Tibial artery (tissue), 4 donors: ENCODE measurements around the gene BPIFB3.

Experiments used
- DNase-seq, 2 donors: peaks; one replicate each; pipeline ENCODE4 v3.0.0-alpha.2; 2019
- H3K27ac ChIP-seq, 2 donors: fragments of 200-600 bp; sonication (generic) in 1 of 2; 1 replicate in 1 of 2; 2 replicates in 1 of 2; pipeline ENCODE4 v1.5.1; 2018 to 2019; ENCODE audit warnings: mild to moderate bottlenecking in 1 of 2
- H3K27me3 ChIP-seq, 2 donors: fragments of 200-600 bp; sonication (generic) in 1 of 2; one replicate each; pipeline versions ENCODE4 v1.5.1 to v1.6.0; 2016 to 2019
- H3K36me3 ChIP-seq, 3 donors: fragments of 200-600 bp; sonication (generic) in 2 of 3; one replicate each; pipeline ENCODE4 v1.5.1; 2016 to 2019; ENCODE audit warnings: mild to moderate bottlenecking in 2 of 3
- H3K4me1 ChIP-seq, 4 donors: fragments of 200-600 bp; sonication (generic) in 2 of 4; 1 replicate in 3 of 4; 2 replicates in 1 of 4; pipeline ENCODE4 v1.5.1; 2016 to 2019
- H3K4me3 ChIP-seq, 2 donors: fragments of 200-600 bp; sonication (generic) in 1 of 2; 1 replicate in 1 of 2; 2 replicates in 1 of 2; pipeline ENCODE4 v1.5.1; 2018 to 2019; ENCODE audit warnings: mild to moderate bottlenecking in 2 of 2
- H3K9me3 ChIP-seq, 3 donors: fragments of 200-600 bp; sonication (generic) in 1 of 3; one replicate each; pipeline ENCODE4 v1.5.1; 2016 to 2019
- CTCF ChIP-seq, 2 experiments: fragments of 200-600 bp in 1 of 2; fragments of 450-650 bp in 1 of 2; IDR thresholded peaks; one replicate each; pipeline ENCODE4 v1.5.1; 2017 to 2019; ENCODE audit warnings: antibody characterized with exemption in 2 of 2, mild to moderate bottlenecking in 1 of 2, moderate library complexity in 1 of 2
- intact Hi-C: fragments of 100-400 bp; cut with DNase I; formaldehyde crosslinking; loops from one replicate; pipeline ENCODE4 v1.15.0; 2023; ENCODE audit warnings: low total_unique reads

The BPIFB3 gene

DNA sequence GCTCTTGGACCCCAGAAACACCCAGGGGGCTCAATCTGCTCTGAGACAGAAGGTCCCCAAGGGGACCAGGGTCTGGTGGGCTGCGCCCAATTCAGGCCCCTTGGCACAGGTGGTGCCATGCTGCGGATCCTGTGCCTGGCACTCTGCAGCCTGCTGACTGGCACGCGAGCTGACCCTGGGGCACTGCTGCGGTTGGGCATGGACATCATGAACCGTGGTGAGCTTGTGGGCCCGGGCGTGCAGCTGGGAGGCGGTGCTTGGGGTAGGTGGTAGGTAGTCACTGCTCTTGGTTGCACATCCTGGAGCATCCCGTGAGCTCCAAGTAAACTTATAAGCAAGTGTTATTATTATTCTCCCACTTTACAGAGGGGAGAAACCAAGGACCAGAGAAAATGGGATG lies 22.2 kb upstream of the BPIFB3 start, which contains the start of gene BPIFB6:
TSS of gene BPIFB6 (plus strand) at position 118 of the 400 bp plus-strand sequence. CDS start at position 118, 0 bp downstream.
- Histone ChIP-seq H3K9me3 (no peaks in the 10 kb centered on the region), H3K4me1 (no peaks in the 10 kb centered on the region), H3K27me3 (peaks cover 0 to 17% of the 10 kb centered on the region in 2 donors), H3K4me3 (no peak within 1 kb of the TSS), H3K27ac (no peak within 1 kb of the TSS), H3K36me3 (no peaks in the 10 kb centered on the region)
- TF ChIP-seq CTCF (IDR thresholded peaks at IDR 0.05): no peak
- intact Hi-C loops: no loop called here
- DNase-seq: no peak

DNA sequence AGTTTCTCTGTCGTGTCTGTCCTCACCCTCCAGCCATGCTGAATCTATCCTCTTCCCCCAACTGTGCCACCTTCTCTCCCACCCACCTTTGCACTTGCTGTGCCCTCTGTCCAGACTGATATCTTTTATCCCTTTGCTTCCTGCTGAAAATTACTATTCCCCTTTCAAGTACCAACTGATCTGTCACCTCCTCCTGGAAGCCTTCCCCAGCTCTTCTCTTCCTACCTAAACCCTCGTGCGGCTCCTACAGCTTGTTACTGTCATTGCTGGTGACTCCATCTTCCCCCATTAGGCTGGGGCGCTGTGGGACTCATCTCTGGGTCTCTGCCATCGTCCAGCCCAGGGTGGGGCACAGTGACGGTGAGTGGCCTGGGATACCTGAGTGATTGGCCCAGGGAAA lies 21.1 kb upstream of the BPIFB3 start:
- no peak for DNase-seq
- no peak for TF ChIP-seq CTCF (IDR thresholded peaks at IDR 0.05)
- Histone ChIP-seq H3K36me3 (no peaks in the 10 kb centered on the region), H3K4me3 (no peak overlapping the region), H3K9me3 (no peaks in the 10 kb centered on the region), H3K27me3 (peaks cover 0 to 16% of the 10 kb centered on the region in 2 donors), H3K4me1 (no peaks in the 10 kb centered on the region), H3K27ac (no peak overlapping the region)
- intact Hi-C loops: no loop called here

DNA sequence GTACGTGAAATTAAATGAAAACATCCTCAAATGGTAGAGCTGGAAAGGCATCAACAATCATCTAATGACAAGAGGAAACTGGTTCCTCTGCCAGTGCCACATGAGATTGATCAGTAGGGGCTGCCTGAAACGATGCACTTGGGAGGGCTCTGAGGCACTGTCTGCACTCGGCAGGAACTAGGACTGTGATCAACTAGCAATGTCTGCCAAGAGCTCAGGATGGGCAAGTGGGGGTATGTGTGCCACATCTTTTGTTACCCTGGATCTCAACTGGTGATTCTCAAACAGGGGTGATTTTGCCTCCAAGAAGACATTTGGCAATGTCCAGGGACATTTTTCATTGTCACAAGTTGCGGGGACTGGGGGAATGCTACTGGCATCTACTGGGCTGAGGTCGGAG lies 20.3 kb upstream of the BPIFB3 start:
- H3K36me3 ChIP-seq: no peaks in the 10 kb centered on the region
- no peak for DNase-seq
- H3K4me3 ChIP-seq: no peak overlapping the region
- no peak for TF ChIP-seq CTCF (IDR thresholded peaks at IDR 0.05)
- peaks cover 0 to 10% of the 10 kb centered on the region in 2 donors for H3K27me3 ChIP-seq
- H3K9me3 ChIP-seq: no peaks in the 10 kb centered on the region
- H3K4me1 ChIP-seq: no peaks in the 10 kb centered on the region
- intact Hi-C loops: no loop called here
- H3K27ac ChIP-seq: no peak overlapping the region

DNA sequence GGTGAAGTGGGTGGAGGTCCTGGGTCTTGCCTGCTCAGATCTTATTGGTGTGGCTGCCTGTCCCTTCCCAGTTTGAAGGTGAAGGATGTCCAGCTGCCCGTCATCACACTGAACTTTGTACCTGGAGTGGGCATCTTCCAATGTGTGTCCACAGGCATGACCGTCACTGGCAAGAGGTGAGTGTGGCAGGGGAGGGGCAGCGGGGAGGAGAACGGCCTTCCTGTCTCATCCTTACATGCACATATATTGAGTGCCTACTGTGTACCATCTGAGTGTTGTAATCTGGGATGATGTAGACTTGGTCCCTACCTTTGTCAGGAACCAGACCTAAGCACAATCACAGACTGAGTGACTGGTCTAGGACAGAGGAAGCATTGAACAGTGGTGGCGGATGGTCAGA lies 19.6 kb upstream of the BPIFB3 start:
- intact Hi-C loops: no loop called here
- no peak for DNase-seq
- no peaks in the 10 kb centered on the region for H3K9me3 ChIP-seq
- H3K4me1 ChIP-seq: no peaks in the 10 kb centered on the region
- no peak overlapping the region for H3K27ac ChIP-seq
- TF ChIP-seq CTCF (IDR thresholded peaks at IDR 0.05): no peak
- H3K27me3 ChIP-seq: peaks cover 0 to 5% of the 10 kb centered on the region in 2 donors
- no peak overlapping the region for H3K4me3 ChIP-seq
- H3K36me3 ChIP-seq: no peaks in the 10 kb centered on the region

GRCh38 chr20:33034901-33035492 lies 18.7 kb upstream of the BPIFB3 start:
- Histone ChIP-seq H3K9me3 (no peaks in the 10 kb centered on the region), H3K27me3 (no peaks in the 10 kb centered on the region), H3K27ac (no peak overlapping the region), H3K4me1 (no peaks in the 10 kb centered on the region), H3K36me3 (no peaks in the 10 kb centered on the region), H3K4me3 (no peak overlapping the region)
- DNase-seq: no peak
- TF ChIP-seq CTCF (IDR thresholded peaks at IDR 0.05): no peak
- intact Hi-C loops: no loop called here

GRCh38 chr20:33037456-33037855 lies 16.2 kb upstream of the BPIFB3 start:
- H3K9me3 ChIP-seq: no peaks in the 10 kb centered on the region
- H3K4me1 ChIP-seq: no peaks in the 10 kb centered on the region
- H3K4me3 ChIP-seq: no peak overlapping the region
- H3K27me3 ChIP-seq: no peaks in the 10 kb centered on the region
- no peak for TF ChIP-seq CTCF (IDR thresholded peaks at IDR 0.05)
- H3K27ac ChIP-seq: no peak overlapping the region
- intact Hi-C loops: no loop called here
- no peak for DNase-seq
- H3K36me3 ChIP-seq: no peaks in the 10 kb centered on the region
